ENCODE data around the gene TMEM131. TPM values are rescaled to one million over a fixed set of nuclear protein-coding genes. Genes with fewer than 3 reads are reported as not detected.
A peak's percentile ranks its signal among the peaks of the same experiment; 100 is the strongest.

Gene TMEM131
- total RNA-seq, 1 donor, result 43.6 TPM

DNA sequence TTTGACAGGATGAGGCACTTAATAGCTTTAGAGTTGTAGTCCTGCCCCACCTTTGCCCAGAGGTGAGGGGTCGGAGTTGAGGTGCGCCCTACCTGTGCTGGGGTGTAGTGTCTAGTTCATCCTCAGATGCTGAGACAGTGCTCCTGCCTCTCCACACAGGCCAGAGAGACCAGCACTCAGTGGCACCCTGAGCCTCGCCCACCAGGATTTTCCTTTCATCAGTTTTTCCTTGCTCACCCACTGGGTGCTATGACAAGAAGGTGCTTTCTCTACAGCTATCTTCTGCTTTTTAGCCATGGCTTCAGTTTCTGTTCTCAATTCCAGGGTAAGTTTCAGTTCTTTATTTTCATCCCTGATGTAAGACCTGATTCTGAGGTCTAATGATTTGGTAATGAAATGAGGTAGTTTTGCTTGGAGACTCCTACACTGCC is 16.8 kb upstream of the TMEM131 start:
- TF ChIP-seq, protein P1, sequence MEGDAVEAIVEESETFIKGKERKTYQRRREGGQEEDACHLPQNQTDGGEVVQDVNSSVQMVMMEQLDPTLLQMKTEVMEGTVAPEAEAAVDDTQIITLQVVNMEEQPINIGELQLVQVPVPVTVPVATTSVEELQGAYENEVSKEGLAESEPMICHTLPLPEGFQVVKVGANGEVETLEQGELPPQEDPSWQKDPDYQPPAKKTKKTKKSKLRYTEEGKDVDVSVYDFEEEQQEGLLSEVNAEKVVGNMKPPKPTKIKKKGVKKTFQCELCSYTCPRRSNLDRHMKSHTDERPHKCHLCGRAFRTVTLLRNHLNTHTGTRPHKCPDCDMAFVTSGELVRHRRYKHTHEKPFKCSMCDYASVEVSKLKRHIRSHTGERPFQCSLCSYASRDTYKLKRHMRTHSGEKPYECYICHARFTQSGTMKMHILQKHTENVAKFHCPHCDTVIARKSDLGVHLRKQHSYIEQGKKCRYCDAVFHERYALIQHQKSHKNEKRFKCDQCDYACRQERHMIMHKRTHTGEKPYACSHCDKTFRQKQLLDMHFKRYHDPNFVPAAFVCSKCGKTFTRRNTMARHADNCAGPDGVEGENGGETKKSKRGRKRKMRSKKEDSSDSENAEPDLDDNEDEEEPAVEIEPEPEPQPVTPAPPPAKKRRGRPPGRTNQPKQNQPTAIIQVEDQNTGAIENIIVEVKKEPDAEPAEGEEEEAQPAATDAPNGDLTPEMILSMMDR (IDR thresholded peaks at IDR 0.05; ENCODE audit: insufficient read depth, low read depth, low read length), result no peak
- DNase-seq (ENCODE audit: low read depth), result no peak
- H3K4me3 ChIP-seq (ENCODE audit: low read depth, low read length), result no peak overlapping the region

DNA sequence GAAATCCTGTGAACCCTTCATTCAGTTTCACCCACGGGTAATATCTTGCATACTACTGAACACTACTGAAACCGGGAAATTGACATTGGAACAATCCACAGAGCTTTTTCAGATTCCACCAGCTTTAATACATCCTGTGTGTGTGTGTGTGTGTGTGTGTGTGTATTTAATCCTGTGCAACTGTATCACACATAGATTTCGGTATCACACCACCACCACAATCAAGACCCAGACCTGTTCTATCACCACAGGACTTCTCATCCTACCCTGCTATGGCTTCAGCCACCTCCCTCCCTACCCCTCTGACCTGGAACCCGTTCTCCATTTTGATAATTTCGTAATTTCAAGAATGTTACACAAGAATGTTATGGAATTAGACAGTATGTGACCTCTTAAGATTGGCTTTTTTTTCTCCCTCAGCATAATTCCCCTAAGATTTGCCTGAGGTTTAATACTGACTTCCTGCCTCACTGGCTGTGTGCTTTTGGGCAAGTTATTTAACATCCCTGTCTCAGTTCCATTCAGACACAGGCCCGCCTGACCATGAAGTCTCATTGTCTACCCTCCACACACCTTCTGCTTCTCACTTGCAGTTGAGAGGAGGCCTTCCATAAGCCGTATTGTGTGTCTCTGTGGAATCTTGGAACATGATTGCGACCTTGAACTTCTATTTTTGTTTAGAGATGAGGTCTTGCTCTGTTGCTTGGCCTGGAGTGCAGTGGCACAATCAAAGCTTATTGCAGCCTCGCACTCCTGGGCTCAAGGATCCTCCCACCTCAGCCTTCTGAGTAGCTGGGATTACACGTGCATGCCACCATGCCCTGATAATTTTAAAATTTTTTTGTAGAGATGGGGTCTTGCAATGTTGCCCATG is 14.4 kb upstream of the TMEM131 start:
- TF ChIP-seq, protein P1 (IDR thresholded peaks at IDR 0.05; ENCODE audit: insufficient read depth, low read depth, low read length), result no peak
- H3K4me3 ChIP-seq (ENCODE audit: low read depth, low read length), result no peak overlapping the region

DNA sequence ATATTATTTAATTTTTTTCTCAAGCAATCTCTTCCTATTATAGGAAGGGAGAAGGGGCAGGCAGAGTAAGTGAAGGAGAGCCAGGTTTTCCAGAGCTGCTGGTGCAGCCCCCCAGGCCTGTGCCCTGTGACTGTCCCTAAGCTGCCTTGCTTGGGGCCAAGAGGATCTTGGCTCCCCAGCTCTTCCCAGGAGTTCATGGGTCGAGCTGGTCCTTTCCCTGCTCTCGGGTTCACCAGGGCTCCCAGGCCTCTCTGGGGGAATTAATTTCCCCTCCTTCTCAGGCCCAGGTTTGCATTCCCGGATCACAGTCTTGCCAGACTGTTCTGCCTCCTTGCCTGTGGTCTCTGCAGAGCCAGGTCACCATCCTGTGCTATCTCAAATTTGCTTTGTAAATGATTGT is 12.7 kb upstream of the TMEM131 start:
- DNase-seq (ENCODE audit: low read depth), result no peak
- TF ChIP-seq, protein P1 (IDR thresholded peaks at IDR 0.05; ENCODE audit: insufficient read depth, low read depth, low read length), result no peak
- H3K4me3 ChIP-seq (ENCODE audit: low read depth, low read length), result no peak overlapping the region

More for the DNA sequence above, 14.4 kb upstream of the TMEM131 start:
- DNase-seq (ENCODE audit: low read depth), result peak; percentile 33

DNA sequence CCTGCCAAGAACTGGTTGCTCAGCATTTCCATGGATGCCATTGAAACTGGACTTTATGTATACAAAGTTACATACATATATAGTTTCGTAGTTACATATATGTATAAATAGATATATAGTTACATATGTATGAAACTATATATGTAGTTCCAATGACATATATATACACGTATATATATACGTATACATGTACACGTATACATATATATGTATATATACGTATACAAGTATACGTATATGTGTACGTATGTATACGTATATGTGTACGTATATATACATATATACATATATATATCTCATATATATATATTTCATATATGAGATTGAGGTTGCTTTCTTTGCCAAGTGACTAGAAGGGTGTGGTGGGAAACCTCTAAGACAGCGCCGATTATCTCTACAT is 10.6 kb upstream of the TMEM131 start:
- H3K4me3 ChIP-seq (ENCODE audit: low read depth, low read length), result no peak overlapping the region
- no peak for DNase-seq (ENCODE audit: low read depth)
- TF ChIP-seq, protein P1 (IDR thresholded peaks at IDR 0.05; ENCODE audit: insufficient read depth, low read depth, low read length), result no peak

DNA sequence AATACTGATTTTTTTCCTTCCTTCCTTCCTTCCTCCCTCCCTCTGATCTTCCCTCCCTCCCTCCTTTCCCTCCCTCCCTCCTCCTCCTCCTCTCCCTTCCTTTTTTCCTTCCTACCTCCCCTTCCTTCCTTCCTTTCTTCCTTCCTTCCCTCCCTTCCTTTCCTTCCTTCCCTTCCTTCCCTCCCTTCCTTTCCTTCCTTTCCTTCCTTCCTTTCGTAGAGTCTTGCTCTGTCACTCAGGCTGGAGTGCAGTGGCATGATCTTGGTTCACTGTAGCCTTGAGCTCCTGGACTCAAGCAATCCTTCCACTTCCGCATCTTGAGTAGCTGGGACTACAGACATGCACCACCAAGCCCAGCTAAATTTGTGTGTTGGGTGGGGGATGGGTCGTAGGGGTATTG is 8.9 kb upstream of the TMEM131 start:
- no peak for DNase-seq (ENCODE audit: low read depth)
- TF ChIP-seq, protein P1 (IDR thresholded peaks at IDR 0.05; ENCODE audit: insufficient read depth, low read depth, low read length), result no peak
- H3K4me3 ChIP-seq (ENCODE audit: low read depth, low read length), result no peak overlapping the region

DNA sequence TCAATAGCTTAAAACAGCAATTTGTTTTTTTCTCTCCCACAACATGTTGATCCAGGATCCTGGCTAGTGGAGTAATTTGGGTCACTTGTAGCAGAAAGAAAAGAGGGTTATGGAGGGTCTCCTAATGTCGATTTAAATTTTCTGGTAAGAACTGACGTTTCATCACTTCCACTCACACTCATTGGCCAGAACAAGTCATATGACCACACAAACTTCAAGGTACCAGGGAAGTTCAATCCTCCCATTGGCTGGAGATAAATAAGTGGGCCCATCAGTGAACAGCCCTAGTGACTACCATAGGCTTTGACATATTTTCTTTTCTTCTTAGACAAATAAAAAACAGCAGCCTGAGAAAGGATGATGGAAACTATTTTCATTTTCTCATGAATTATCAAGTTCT is 8.3 kb upstream of the TMEM131 start:
- no peak for DNase-seq (ENCODE audit: low read depth)
- H3K4me3 ChIP-seq (ENCODE audit: low read depth, low read length), result no peak overlapping the region
- TF ChIP-seq, protein P1 (IDR thresholded peaks at IDR 0.05; ENCODE audit: insufficient read depth, low read depth, low read length), result no peak

Data from fibroblast of villous mesenchyme (primary cell).